SU-DHL-6 (cell line): ENCODE results near the gene RUNX1.

ENCODE experiments used
- H2AFZ ChIP-seq: fragments of 200-600 bp; sonication (generic); 2 replicates; pipeline ENCODE4 v1.6.1; 2014; ENCODE audit warnings: low read depth, mild to moderate bottlenecking, moderate library complexity, mixed read lengths, antibody characterized with exemption, low read length; ENCODE audit not compliant: severe bottlenecking
- H3F3A ChIP-seq: fragments of 200-600 bp; shearing (Covaris generic); 2 replicates; pipeline ENCODE4 v1.6.0; 2016; ENCODE audit warnings: antibody characterized with exemption, mild to moderate bottlenecking; ENCODE audit not compliant: insufficient read depth
- H3K27ac ChIP-seq: fragments of 200-600 bp; sonication (generic); 2 replicates; pipeline ENCODE4 v1.5.1; 2016; ENCODE audit warnings: low read depth, mild to moderate bottlenecking, low read length, moderate library complexity, mixed read lengths
- H3K27me3 ChIP-seq: fragments of 200-600 bp; sonication (generic), shearing (Covaris generic); 2 replicates; pipeline ENCODE4 v1.6.0; 2014; ENCODE audit warnings: mild to moderate bottlenecking, low read length
- H3K36me3 ChIP-seq: fragments of 200-600 bp; sonication (generic); 2 replicates; pipeline ENCODE4 v1.6.1; 2014; ENCODE audit warnings: mild to moderate bottlenecking, low read length, mixed read lengths
- H3K4me2 ChIP-seq: fragments of 300-600, 200-600 bp; shearing (Covaris generic), sonication (generic); 2 replicates; pipeline ENCODE4 v1.6.0; 2014; ENCODE audit warnings: low read length, low read depth, mild to moderate bottlenecking; ENCODE audit not compliant: poor library complexity, severe bottlenecking
- H3K4me3 ChIP-seq: fragments of 200-600 bp; sonication (generic); 2 replicates; pipeline ENCODE4 v1.5.1; 2014; ENCODE audit warnings: antibody characterized with exemption, low read length, mild to moderate bottlenecking, mixed read lengths; ENCODE audit not compliant: insufficient read depth, poor library complexity, severe bottlenecking
- H3K79me2 ChIP-seq: fragments of 200-600 bp; sonication (generic); 2 replicates; pipeline ENCODE4 v1.6.1; 2014; ENCODE audit warnings: mild to moderate bottlenecking, low read length, moderate library complexity; ENCODE audit not compliant: insufficient read depth
- H3K9ac ChIP-seq: fragments of 200-600 bp; sonication (generic); 2 replicates; pipeline ENCODE4 v1.7.0; 2014; ENCODE audit warnings: mild to moderate bottlenecking, low read length
- H3K9me2 ChIP-seq: fragments of 200-600 bp; sonication (generic); replicated peaks from 2 replicates; pipeline ENCODE4 v1.6.1; 2014; ENCODE audit warnings: low read length; ENCODE audit not compliant: insufficient read depth
- H3K9me3 ChIP-seq: fragments of 200-600 bp; sonication (generic); 2 replicates; pipeline ENCODE4 v1.6.1; 2014; ENCODE audit warnings: low read length, mixed read lengths; ENCODE audit not compliant: insufficient read depth
- H4K20me1 ChIP-seq: fragments of 200-600 bp; sonication (generic); 2 replicates; pipeline ENCODE4 v1.6.1; 2014; ENCODE audit warnings: low read depth, mild to moderate bottlenecking, antibody characterized with exemption, low read length, moderate library complexity, mixed read lengths
- CTCF ChIP-seq: fragments of 200-600 bp; sonication (generic); IDR thresholded peaks from one replicate; pipeline ENCODE4 v1.5.1; 2017; ENCODE audit warnings: antibody characterized with exemption, mild to moderate bottlenecking, low read length, moderate library complexity; ENCODE audit not compliant: insufficient read depth, poor library complexity, severe bottlenecking
- EZH2phosphoT487 ChIP-seq: fragments of 200-600 bp; sonication (generic), shearing (Covaris generic); conservative IDR thresholded peaks from 2 replicates; pipeline ENCODE4 v1.6.1; 2018; ENCODE audit warnings: mild to moderate bottlenecking, antibody characterized with exemption, low read length, moderate library complexity, mixed read lengths

Gene RUNX1

GRCh38 chr21:34835526-34835925, 213.6 kb downstream of the RUNX1 start:
- Histone ChIP-seq H3F3A (no peaks in the 10 kb centered on the region), H2AFZ (no peak overlapping the region), H3K9me2 (no peaks in the 10 kb centered on the region), H3K9ac (no peak overlapping the region), H4K20me1 (no peaks in the 10 kb centered on the region), H3K4me2 (no peak overlapping the region), H3K79me2 (no peaks in the 10 kb centered on the region), H3K4me3 (no peak overlapping the region), H3K27ac (no peak overlapping the region), H3K9me3 (no peaks in the 10 kb centered on the region), H3K27me3 (no peaks in the 10 kb centered on the region), H3K36me3 (peaks cover 30% of the 10 kb centered on the region)
- TF ChIP-seq EZH2phosphoT487 = no peak
- no peak for TF ChIP-seq CTCF

- no peak overlapping the region for H3K27ac ChIP-seq
- H3K36me3 ChIP-seq = peaks cover 33% of the 10 kb centered on the region
- H3K79me2 ChIP-seq = no peaks in the 10 kb centered on the region
- no peaks in the 10 kb centered on the region for H3K27me3 ChIP-seq
- no peaks in the 10 kb centered on the region for H3K9me3 ChIP-seq
- no peak for TF ChIP-seq EZH2phosphoT487
- TF ChIP-seq CTCF = no peak
- no peak overlapping the region for H3K4me2 ChIP-seq
- H3F3A ChIP-seq = no peaks in the 10 kb centered on the region
- no peak overlapping the region for H2AFZ ChIP-seq
- H3K9ac ChIP-seq = no peak overlapping the region
- no peaks in the 10 kb centered on the region for H4K20me1 ChIP-seq
- no peaks in the 10 kb centered on the region for H3K9me2 ChIP-seq
- no peak overlapping the region for H3K4me3 ChIP-seq
Measured at GRCh38 chr21:34834852-34835501, 214.1 kb downstream of the RUNX1 start.

- Histone ChIP-seq H3K4me3 (no peak overlapping the region), H2AFZ (no peak overlapping the region), H3K4me2 (no peak overlapping the region), H3K9me3 (no peaks in the 10 kb centered on the region), H3K9me2 (no peaks in the 10 kb centered on the region), H3K27me3 (no peaks in the 10 kb centered on the region), H3K9ac (no peak overlapping the region), H3F3A (no peaks in the 10 kb centered on the region), H3K79me2 (no peaks in the 10 kb centered on the region), H4K20me1 (no peaks in the 10 kb centered on the region), H3K36me3 (peaks cover 40% of the 10 kb centered on the region), H3K27ac (no peak overlapping the region)
- no peak for TF ChIP-seq CTCF
- no peak for TF ChIP-seq EZH2phosphoT487
Measured at GRCh38 chr21:34834290-34834689, 214.8 kb downstream of the RUNX1 start.

GRCh38 chr21:34833465-34833864, 215.6 kb downstream of the RUNX1 start:
- Histone ChIP-seq H3K79me2 (no peaks in the 10 kb centered on the region), H3K9me3 (no peaks in the 10 kb centered on the region), H3K9ac (no peak overlapping the region), H3F3A (no peaks in the 10 kb centered on the region), H3K4me2 (no peak overlapping the region), H3K27ac (no peak overlapping the region), H3K4me3 (no peak overlapping the region), H2AFZ (no peak overlapping the region), H3K9me2 (no peaks in the 10 kb centered on the region), H3K36me3 (peaks cover 45% of the 10 kb centered on the region), H4K20me1 (no peaks in the 10 kb centered on the region), H3K27me3 (no peaks in the 10 kb centered on the region)
- no peak for TF ChIP-seq EZH2phosphoT487
- TF ChIP-seq CTCF = no peak
